HepG2 (cell line): ENCODE measurements around the gene IQCN. TPM values are rescaled to one million over a fixed set of nuclear protein-coding genes. Genes with fewer than 3 reads are reported as not detected.
A peak's percentile ranks its signal among the peaks of the same experiment; 100 is the strongest.

Source experiments
- CAMTA2 ChIP-seq: sonication (generic); formaldehyde crosslinking; IDR thresholded peaks from 2 replicates; pipeline ENCODE4 v1.4.0; 2020; ENCODE audit warnings: mild to moderate bottlenecking, missing genetic modification reagents, borderline replicate concordance
- CREM ChIP-seq, 2 experiments: sonication (generic) in 1 of 2; formaldehyde crosslinking in 1 of 2; IDR thresholded peaks; 2 replicates each; pipeline versions ENCODE4 v1.4.0 to v1.6.1; 2016 to 2020; ENCODE audit warnings: antibody characterized with exemption in 1 of 2, mild to moderate bottlenecking in 1 of 2, missing genetic modification reagents in 1 of 2
- FOXO4 ChIP-seq: sonication (generic); formaldehyde crosslinking; conservative IDR thresholded peaks from 2 replicates; pipeline ENCODE4 v1.8.1; 2023; ENCODE audit warnings: missing genetic modification reagents
- HNRNPK ChIP-seq: fragments of 200-400 bp; formaldehyde crosslinking; IDR thresholded peaks from 2 replicates; pipeline ENCODE4 v1.6.1; 2018; ENCODE audit warnings: low read length, low read depth, moderate library complexity, mild to moderate bottlenecking; ENCODE audit not compliant: poor library complexity, severe bottlenecking
- HOXA3 ChIP-seq: sonication (generic); formaldehyde crosslinking; IDR thresholded peaks from 2 replicates; pipeline ENCODE4 v1.5.0; 2020; ENCODE audit warnings: missing genetic modification reagents
- NFAT5 ChIP-seq: sonication (generic); formaldehyde crosslinking; IDR thresholded peaks from 2 replicates; pipeline ENCODE4 v1.4.0; 2020; ENCODE audit warnings: missing genetic modification reagents
- POLR2AphosphoS2 ChIP-seq: IDR thresholded peaks from 2 replicates; pipeline ENCODE4 v1.6.1; 2011; ENCODE audit warnings: low read depth, low read length, improper control_type of control experiment
- XRCC5 ChIP-seq: fragments of 200-400 bp; formaldehyde crosslinking; optimal IDR thresholded peaks from 2 replicates; pipeline ENCODE3; 2017; ENCODE audit warnings: mild to moderate bottlenecking, low read length
- ZFP36L2 ChIP-seq: sonication (generic); formaldehyde crosslinking; IDR thresholded peaks from 2 replicates; pipeline ENCODE4 v1.4.0; 2020; ENCODE audit warnings: missing genetic modification reagents
- ZNF530 ChIP-seq: sonication (generic); formaldehyde crosslinking; IDR thresholded peaks from 2 replicates; pipeline ENCODE4 v1.5.0; 2020; ENCODE audit warnings: low read depth, mild to moderate bottlenecking, missing genetic modification reagents
- ZNF619 ChIP-seq: sonication (generic); formaldehyde crosslinking; IDR thresholded peaks from 2 replicates; pipeline ENCODE4 v1.4.0; 2020; ENCODE audit warnings: mild to moderate bottlenecking, missing genetic modification reagents
- ZNF850 ChIP-seq: sonication (generic); formaldehyde crosslinking; conservative IDR thresholded peaks from 2 replicates; pipeline ENCODE4 v1.9.0; 2021; ENCODE audit warnings: mild to moderate bottlenecking, missing genetic modification reagents
- polyA plus RNA-seq, 8 experiments: library from polyadenylated mRNA; depleted of rRNA in 3 of 8; stranded (reverse) in 7 of 8; unstranded in 1 of 8; fragments of >200 nt; fragmentation: Illumina TruSeq in 4 of 8; extraction: Trizol in 4 of 8; gene quantifications; 2 replicates each; pipeline versions ENCODE4 v1.2.1 to v1.2.3, GENCODE V29; 2011 to 2016; ENCODE audit warnings: low read depth in 4 of 8, missing spikeins in 1 of 8, mixed read lengths in 1 of 8; ENCODE audit not compliant: insufficient read depth in 1 of 8
- total RNA-seq, 5 experiments: library from RNA; depleted of rRNA; stranded (reverse); fragments of >200 nt; fragmentation: Illumina TruSeq; extraction: Trizol; gene quantifications; 2 replicates each; pipeline ENCODE4 v1.2.3, GENCODE V29; 2016; ENCODE audit warnings: low read depth in 1 of 5
- TF ChIP-seq, protein P1 (sequence below): sonication (generic); formaldehyde crosslinking; IDR thresholded peaks from 2 replicates; pipeline ENCODE4 v1.4.0; 2020; ENCODE audit warnings: mild to moderate bottlenecking, missing genetic modification reagents

IQCN gene
- total and polyA plus RNA-seq, 2 of the 13 experiments (the other 11 are each of a cell fraction or from before 2014, with no cell fraction given) = 0.04 to 0.18 TPM

GRCh38 chr19:18291590-18292461, 17.6 kb upstream of the IQCN start (continued):
- TF ChIP-seq, protein P1, sequence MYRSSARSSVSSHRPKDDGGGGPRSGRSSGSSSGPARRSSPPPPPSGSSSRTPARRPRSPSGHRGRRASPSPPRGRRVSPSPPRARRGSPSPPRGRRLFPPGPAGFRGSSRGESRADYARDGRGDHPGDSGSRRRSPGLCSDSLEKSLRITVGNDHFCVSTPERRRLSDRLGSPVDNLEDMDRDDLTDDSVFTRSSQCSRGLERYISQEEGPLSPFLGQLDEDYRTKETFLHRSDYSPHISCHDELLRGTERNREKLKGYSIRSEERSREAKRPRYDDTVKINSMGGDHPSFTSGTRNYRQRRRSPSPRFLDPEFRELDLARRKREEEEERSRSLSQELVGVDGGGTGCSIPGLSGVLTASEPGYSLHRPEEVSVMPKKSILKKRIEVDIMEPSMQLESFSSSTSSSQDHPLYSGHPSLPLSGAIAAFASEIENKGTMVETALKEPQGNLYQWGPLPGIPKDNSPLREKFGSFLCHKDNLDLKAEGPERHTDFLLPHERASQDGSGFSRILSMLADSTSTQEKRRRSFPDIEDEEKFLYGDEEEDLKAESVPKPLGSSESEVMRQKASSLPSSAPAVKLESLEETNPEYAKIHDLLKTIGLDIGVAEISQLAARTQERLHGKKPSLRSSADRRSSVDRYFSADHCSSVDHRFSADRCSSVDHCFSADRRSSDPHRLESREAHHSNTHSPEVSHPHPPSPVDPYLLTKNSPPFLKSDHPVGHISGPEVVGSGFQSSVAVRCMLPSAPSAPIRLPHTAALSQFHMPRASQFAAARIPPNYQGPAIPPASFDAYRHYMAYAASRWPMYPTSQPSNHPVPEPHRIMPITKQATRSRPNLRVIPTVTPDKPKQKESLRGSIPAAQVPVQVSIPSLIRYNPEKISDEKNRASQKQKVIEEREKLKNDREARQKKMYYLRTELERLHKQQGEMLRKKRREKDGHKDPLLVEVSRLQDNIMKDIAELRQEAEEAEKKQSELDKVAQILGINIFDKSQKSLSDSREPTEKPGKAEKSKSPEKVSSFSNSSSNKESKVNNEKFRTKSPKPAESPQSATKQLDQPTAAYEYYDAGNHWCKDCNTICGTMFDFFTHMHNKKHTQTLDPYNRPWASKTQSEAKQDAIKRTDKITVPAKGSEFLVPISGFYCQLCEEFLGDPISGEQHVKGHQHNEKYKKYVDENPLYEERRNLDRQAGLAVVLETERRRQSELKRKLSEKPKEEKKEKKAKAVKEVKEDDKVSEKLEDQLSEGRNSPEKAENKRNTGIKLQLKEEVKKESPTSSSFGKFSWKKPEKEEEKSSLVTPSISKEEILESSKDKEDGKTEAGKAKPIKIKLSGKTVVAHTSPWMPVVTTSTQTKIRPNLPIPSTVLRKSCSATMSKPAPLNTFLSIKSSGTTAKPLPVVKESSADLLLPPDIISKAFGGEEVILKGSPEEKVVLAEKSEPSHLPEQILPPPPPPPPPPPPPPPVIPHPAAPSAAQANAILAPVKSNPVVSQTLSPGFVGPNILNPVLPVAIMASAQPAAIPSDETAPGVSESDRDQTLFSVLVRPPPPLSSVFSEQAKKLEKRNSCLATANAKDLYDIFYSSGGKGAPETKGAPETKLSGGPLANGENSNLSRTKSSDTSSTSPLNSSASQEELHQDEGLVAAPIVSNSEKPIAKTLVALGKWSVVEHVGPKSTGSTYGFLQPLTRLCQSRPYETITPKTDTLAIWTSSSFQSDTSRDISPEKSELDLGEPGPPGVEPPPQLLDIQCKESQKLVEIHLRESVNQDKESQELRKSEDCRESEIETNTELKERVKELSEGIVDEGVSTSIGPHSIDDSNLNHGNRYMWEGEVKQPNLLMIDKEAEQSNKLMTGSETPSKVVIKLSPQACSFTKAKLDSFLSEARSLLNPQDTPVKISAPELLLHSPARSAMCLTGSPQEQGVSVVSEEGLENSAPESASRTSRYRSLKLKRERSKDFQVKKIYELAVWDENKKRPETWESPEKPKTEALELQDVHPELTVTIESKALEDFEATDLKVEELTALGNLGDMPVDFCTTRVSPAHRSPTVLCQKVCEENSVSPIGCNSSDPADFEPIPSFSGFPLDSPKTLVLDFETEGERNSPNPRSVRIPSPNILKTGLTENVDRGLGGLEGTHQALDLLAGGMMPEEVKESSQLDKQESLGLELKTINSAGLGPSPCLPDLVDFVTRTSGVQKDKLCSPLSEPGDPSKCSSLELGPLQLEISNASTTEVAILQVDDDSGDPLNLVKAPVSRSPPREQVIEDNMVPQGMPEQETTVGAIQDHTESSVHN (CRISPR knock-in tag) = no peak
- TF ChIP-seq POLR2AphosphoS2 (no peak), CAMTA2 (no peak), NFAT5 (CRISPR knock-in tag) (no peak), ZFP36L2 (no peak), ZNF619 (CRISPR knock-in tag) (no peak), HOXA3 (CRISPR knock-in tag) (peak; percentile 78), ZNF530 (no peak), XRCC5 (peak; percentile 32), FOXO4 (CRISPR knock-in tag) (no peak), ZNF850 (CRISPR knock-in tag) (no peak), CREM (IDR thresholded peaks at IDR 0.05) (peak; percentile 48), CREM (CRISPR knock-in tag; IDR thresholded peaks at IDR 0.05) (no peak), HNRNPK (peak; percentile 30)
